Measurements from ENCODE around the gene ATP5F1A.

DNA sequence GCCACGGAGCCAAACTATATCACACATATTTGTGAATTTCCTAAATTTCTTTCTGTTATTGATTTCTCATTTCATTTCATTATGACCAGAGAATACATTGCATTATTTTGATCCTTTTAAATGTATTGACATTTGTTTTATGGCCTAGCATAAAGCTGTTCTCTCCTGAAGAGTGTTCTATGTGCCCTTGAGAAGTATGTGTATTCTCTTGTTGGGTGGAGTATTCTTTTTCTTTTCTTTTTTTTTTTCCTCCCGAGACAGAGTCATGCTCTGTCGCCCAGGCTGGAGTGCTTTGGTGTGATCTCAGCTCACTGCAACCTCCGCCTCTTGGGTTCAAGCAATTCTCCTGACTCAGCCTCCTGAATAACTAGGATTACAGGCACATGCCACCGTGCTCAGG lies 11.3 kb upstream of the ATP5F1A start:
- TF ChIP-seq, protein P1, sequence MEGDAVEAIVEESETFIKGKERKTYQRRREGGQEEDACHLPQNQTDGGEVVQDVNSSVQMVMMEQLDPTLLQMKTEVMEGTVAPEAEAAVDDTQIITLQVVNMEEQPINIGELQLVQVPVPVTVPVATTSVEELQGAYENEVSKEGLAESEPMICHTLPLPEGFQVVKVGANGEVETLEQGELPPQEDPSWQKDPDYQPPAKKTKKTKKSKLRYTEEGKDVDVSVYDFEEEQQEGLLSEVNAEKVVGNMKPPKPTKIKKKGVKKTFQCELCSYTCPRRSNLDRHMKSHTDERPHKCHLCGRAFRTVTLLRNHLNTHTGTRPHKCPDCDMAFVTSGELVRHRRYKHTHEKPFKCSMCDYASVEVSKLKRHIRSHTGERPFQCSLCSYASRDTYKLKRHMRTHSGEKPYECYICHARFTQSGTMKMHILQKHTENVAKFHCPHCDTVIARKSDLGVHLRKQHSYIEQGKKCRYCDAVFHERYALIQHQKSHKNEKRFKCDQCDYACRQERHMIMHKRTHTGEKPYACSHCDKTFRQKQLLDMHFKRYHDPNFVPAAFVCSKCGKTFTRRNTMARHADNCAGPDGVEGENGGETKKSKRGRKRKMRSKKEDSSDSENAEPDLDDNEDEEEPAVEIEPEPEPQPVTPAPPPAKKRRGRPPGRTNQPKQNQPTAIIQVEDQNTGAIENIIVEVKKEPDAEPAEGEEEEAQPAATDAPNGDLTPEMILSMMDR (optimal IDR thresholded peaks at IDR 0.05 in 1 of 3, IDR thresholded peaks at IDR 0.05 in 1 of 3, conservative IDR thresholded peaks at IDR 0.05 in 1 of 3; ENCODE audit: extremely low read depth in 1 of 3, insufficient read depth in 2 of 3, low read length in 3 of 3), result no peak
- no peak for TF ChIP-seq EZH2 (IDR thresholded peaks at IDR 0.05; ENCODE audit: low read length)
